Transverse colon (tissue), 3 donors: ENCODE results near the gene PIK3CG.

ENCODE experiments used
- POLR2A ChIP-seq: fragments of 450-650 bp; IDR thresholded peaks from one replicate; pipeline ENCODE4 v1.6.1; 2016; ENCODE audit warnings: antibody characterized with exemption, mild to moderate bottlenecking, moderate library complexity
- TF ChIP-seq, protein P1 (sequence below), 5 experiments: fragments of 200-600 bp in 3 of 5; fragments of 450-650 bp in 2 of 5; sonication (generic) in 3 of 5; IDR thresholded peaks; 1 replicate in 2 of 5; 2 replicates in 3 of 5; pipeline ENCODE4 v1.5.1; 2016 to 2017; ENCODE audit warnings: antibody characterized with exemption in 5 of 5, inconsistent platforms in 3 of 5, mild to moderate bottlenecking in 2 of 5, moderate library complexity in 1 of 5

DNA sequence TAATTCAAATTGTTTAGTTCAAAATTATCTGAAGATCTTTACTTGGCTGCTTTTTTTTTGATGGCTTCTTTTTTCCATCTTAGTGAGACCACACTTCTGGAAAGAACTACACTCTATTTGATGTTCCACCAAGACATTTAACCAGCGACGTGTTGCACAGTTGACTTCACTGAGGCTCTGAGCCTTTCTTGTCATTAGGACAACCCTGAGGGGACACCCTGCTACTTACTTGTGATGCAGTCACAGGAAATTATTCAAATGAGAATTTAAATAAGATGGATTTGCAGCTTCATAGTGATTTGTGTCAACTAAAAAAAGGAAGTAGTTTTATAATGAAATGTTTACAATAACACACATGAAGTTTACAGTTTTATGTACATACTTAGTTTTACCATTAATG is 25.6 kb upstream of the PIK3CG start:
- no peak for TF ChIP-seq POLR2A
- TF ChIP-seq, protein P1, sequence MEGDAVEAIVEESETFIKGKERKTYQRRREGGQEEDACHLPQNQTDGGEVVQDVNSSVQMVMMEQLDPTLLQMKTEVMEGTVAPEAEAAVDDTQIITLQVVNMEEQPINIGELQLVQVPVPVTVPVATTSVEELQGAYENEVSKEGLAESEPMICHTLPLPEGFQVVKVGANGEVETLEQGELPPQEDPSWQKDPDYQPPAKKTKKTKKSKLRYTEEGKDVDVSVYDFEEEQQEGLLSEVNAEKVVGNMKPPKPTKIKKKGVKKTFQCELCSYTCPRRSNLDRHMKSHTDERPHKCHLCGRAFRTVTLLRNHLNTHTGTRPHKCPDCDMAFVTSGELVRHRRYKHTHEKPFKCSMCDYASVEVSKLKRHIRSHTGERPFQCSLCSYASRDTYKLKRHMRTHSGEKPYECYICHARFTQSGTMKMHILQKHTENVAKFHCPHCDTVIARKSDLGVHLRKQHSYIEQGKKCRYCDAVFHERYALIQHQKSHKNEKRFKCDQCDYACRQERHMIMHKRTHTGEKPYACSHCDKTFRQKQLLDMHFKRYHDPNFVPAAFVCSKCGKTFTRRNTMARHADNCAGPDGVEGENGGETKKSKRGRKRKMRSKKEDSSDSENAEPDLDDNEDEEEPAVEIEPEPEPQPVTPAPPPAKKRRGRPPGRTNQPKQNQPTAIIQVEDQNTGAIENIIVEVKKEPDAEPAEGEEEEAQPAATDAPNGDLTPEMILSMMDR (IDR thresholded peaks at IDR 0.05): no peak
